AG09319 (cell line): ENCODE data around the gene NDUFS8.
"Not testable (repeated sequence)": the region's sequence is repeated elsewhere in the genome, so short reads cannot be mapped to it uniquely, and the experiment has no call there.

Experiments
- DNase-seq: peaks from one replicate; pipeline ENCODE4 v3.0.0-alpha.2; 2010; ENCODE audit warnings: low read depth; ENCODE audit errors: extremely low read depth
- TF ChIP-seq, protein P1 (sequence below): IDR thresholded peaks from 2 replicates; pipeline ENCODE4 v1.5.1; 2011; ENCODE audit warnings: low read depth, mild to moderate bottlenecking, inconsistent platforms, low read length, moderate library complexity

NDUFS8 gene

DNA sequence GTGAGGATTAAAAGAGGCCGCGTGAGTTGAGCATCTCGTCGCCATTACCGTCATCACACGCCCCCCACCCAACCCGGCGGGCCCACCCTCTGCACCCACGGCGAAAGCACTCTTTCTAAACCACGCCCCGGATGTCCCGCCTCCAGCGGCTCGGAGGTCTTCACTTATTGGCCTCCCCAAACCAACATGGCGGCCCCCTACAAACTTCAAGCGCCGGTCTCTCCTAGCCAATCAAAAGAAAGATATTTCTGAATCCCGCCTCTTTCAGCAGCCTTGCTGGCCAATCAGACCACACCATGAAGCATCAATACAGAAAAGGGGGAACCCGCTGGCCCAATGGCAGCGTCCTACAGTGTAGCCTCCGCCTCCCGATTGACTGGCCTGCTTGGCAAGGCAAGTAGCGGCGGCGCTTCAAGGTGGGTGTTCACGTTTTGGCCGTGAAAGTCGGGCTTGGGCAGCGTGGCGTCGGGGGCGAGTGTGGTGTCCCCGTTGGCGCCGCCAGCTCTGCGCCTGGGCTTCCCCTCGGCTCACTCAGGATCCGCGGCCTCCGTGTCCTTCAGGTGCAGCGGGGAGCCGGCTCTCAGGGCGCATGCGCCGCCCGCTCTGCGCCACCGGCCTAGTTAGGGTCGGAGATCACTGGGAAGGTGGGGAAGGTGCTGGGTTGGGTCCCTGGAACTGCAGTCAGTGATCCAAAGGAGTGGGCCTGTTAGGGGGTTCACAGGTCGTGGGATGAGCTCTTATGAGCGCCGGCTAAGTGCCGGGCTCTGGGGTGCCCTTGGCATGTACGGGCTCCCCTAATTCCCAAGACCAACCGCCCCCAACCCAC is at the start of gene NDUFS8:
Gene NDUFS8, plus strand, starts transcription at position 364 of the 826 bp plus-strand sequence. CDS start 1,471 bp downstream, outside the sequence.
- peak; percentile 97 for DNase-seq
- TF ChIP-seq, protein P1, sequence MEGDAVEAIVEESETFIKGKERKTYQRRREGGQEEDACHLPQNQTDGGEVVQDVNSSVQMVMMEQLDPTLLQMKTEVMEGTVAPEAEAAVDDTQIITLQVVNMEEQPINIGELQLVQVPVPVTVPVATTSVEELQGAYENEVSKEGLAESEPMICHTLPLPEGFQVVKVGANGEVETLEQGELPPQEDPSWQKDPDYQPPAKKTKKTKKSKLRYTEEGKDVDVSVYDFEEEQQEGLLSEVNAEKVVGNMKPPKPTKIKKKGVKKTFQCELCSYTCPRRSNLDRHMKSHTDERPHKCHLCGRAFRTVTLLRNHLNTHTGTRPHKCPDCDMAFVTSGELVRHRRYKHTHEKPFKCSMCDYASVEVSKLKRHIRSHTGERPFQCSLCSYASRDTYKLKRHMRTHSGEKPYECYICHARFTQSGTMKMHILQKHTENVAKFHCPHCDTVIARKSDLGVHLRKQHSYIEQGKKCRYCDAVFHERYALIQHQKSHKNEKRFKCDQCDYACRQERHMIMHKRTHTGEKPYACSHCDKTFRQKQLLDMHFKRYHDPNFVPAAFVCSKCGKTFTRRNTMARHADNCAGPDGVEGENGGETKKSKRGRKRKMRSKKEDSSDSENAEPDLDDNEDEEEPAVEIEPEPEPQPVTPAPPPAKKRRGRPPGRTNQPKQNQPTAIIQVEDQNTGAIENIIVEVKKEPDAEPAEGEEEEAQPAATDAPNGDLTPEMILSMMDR = no peak

DNA sequence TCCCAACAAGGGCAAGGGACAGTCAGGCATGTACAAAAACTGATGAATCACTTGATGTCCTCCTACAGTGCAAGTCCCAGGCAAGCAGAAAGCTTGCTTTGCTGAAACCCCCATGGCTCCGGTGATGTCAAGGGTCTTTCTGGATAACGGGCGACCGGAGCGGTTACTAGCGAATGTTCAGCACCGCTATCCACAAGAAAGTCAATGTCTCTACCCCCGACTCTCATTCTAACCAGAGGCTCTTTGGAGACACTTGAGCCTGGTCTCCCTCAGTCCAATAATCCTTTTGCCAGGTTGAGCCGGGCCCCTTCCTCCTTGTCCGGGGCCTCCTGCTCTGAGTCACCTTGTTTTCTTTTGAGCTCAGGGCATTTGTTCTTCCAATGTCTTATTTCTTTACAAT is 49.3 kb upstream of the NDUFS8 start:
- not testable (repeated sequence) for DNase-seq

DNA sequence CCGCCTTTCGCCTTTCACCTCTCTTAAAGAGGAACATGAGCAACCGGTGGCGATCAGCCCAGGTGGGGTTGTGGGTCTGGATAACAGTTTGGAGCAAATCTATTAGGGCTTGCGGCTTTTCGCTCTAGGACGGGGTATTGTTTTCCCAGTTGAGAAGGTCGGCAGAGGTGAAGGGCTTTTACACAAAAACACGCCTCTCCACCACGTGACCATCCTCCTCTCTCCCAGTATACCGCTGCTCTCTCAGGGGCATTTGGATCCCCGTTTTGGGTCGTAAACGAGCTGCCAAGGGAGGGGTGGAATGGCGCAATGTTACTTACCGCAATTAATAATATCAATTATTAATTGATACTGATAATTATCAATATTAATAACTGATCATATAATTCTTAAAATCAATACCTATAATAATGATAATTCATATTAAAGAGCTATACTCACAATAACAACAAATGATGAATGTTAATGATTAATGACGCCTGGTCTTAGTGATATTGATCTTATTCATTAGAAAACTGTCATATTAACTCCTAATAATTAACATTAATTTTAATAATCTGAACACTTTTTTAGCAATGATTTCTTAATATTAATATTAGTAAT is 48.1 kb upstream of the NDUFS8 start:
- DNase-seq = not testable (repeated sequence)

DNA sequence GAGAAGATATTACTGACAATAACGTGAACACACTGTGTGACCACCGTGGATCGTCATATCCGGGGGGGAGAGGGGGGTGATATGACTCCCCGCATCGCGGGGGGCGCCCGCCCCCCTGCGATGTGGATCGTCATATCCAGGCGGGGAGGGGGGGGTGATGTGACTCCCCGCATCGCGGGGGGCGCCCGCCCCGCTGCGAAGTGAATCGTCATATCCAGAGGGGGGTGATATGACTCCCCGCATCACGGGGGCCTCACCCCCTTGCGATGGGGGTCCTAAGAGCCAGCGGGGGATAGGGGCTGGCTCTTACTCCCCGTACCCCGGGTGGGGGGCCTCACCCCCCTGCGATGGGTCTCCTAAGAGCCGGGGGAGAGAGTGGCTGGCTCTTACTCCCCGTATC is 46.5 kb upstream of the NDUFS8 start:
- TF ChIP-seq, protein P1 = no peak
- DNase-seq = no peak

DNA sequence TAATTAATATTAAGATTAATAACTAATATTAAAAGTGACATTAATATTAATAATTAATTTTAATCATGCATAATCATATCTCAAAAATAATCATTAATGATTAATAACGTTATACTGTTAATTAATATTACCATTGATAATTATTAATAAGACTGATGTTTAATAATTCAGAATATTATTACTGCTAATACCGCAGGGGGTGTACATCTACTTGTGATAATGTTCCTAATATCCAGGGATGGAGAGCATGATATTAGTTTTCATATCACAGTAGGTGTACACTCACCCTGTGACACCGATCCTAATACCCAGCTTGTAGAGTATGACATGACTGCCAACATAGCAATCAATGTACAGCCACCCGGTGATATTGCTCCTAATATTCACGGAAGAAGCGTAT is 45.2 kb upstream of the NDUFS8 start:
- not testable (repeated sequence) for DNase-seq

DNA sequence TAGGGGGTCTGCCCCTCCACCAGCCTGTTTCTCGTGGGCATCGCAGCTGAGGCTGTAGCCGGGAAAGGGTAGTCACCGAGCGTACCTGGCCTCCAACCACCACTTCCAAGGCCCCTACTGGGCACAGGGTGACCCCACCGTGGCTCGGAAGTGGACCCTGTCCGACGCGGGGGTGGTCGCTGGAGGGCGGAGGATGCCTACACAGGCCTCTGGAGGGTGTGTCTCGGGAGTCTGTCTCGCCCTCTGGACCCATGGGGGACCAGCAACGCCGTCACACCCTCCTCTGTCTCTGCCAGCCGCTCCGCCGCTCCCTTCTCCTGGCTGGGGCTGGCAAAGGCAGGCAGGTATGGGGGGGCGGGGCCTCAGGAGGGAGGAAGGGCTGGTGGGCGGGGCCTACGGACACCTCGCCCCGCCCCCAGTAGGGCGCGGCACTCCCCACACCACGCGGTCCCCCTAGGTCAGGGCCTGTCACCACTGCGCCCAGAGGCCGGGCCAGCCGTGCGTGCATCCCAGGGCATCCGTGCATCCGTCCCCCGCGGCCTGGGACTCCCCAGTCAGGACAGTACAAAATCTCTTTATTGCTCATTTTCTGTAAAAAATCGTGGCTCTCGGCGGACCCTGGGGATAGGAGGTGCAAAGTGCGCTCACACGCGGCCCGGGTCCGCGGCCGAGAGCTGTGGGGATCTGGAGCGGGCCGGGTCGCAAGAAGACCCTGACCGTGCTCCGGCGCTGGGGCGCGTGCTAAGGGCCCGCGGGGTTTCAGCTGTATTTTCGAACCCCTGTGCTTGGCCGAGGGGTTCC is 39.7 kb upstream of the NDUFS8 start:
- DNase-seq = not testable (repeated sequence)

DNA sequence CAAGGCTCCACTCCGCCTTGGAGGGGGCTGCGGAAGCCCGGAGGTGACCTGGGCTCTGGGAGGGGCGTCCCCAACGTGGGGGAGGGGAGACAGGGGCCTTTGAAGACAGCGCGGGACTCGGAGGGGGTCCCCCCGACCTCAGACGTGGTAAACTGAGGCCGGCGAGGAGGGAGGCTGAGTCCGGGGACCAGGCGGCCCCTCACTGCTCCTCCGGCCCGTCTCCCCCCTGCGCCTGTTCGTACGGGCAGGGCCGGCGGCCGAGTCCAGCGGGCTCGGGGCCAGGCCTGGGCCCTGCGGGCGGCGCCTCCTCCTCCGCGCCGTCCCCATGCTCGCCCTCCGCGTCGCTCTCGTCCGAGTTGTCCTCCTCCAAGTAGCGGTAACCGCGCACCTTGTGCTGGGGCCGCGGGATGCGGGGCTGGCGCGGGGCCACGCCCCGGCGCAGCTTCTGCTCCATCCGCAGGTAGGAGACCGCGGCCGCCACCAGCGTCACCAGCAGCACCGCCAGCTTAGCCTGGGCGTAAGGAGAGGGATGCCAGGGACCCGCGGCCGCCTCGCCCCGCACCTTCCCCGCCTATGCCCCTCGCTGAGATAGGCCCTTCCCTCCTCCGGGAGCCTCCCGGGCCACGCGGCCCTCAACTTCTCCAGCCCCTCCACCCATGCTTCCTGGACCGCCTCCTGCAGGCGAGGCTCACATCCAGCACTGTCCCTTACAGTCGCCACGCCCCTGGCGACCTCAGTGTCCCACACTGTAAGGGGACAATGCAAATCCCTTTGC is 38.9 kb upstream of the NDUFS8 start:
- not testable (repeated sequence) for DNase-seq

DNA sequence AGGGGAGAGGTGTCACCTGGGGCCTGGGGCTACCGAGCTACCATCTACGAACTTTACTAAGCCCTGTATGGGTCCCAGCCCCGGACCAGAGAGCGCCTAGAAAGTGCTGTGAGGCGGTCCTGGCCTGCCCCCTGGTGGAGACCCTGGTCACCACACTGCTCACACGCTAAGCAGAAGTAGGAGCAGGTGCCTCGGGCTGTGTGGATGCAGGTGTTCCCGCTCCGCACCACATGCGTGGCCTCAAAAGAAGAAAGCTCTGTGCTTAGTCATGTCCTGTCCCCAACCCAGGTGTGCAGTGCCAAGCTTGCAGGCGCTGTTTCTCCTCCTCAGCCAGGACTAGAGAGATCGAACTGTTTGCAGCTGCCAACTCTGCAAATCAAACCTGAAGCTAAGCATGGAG is 36.7 kb upstream of the NDUFS8 start:
- TF ChIP-seq, protein P1 = peak; percentile 37
- not testable (repeated sequence) for DNase-seq

DNA sequence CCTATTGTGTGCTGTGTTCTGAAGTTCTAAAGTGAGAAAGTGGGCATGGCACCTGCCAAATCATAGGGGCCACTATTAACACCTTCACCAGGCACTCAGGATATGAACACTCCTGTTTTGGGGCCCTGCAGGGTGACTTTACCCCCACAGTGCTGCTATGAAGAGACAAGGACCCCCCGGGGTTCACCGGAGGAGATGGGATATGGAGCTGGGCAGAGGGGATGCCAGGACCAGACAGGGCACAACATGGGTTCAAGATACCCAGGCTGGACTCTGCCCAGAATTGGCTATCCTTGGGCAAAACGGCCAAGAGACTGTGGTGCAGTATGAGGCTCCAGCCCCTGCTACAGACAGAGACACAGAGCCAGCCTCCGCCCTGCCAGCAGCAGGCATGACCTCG is 36.1 kb upstream of the NDUFS8 start:
- DNase-seq = not testable (repeated sequence)

DNA sequence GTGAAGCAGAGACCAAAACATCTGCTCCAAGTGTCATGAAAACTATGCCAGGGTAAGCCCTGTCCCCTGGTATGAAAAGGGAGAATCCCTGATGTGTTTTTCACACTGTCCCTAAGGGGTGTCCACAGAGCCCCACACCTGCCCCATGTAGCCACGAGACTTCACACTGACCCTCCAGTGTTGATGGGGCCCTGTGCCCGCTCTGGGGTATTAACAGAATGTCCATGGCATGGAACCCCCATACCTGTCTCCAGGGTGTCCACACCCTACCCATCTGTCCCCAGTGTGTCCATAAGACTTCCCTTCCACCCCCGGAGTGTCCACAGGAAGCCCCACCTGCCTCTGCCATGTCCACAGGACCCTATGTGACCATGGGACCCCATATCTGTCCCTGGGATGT is 35.4 kb upstream of the NDUFS8 start:
- DNase-seq = not testable (repeated sequence)

DNA sequence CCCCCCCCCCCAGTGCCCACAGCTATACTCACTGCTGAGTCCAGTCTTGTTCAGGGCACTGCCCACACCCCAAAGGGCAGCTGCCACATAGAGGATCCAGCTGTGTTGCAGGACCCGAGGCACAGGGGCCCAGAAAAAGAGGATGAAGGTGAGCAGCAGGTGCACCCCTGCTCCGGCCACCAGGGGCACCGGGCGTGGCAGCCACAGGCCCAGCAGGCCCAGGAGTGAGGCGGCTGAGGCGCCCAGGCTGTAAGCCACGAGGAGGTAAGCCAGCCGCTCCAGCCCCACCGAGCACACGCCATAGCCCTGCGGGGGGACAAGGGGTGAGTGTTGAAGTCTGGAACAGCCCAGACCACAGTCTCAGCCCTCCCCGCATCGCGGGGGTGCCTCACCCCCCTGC is 34.9 kb upstream of the NDUFS8 start:
- DNase-seq = not testable (repeated sequence)
